Lung (tissue), 12 donors: ENCODE measurements around the gene STAB2. TPM values are rescaled to one million over a fixed set of nuclear protein-coding genes. Genes with fewer than 3 reads are reported as not detected.

Experiments used
- ATAC-seq: fragments of 200-7000 bp; cut with Tn5 transposase; one replicate; pipeline ENCODE4 v1.9.1; 2020; ENCODE audit warnings: moderate number of reproducible peaks; ENCODE audit not compliant: insufficient read depth, low FRiP score
- DNase-seq, 3 donors: peaks; one replicate each; pipeline ENCODE4 v3.0.0-alpha.2; 2013 to 2017
- H3K27ac ChIP-seq, 2 donors: one replicate each; pipeline ENCODE4 v1.5.1; 2013; ENCODE audit warnings: mild to moderate bottlenecking in 2 of 2, moderate library complexity in 2 of 2, control low read depth in 1 of 2, inconsistent platforms in 1 of 2, low read depth in 1 of 2, low read length in 1 of 2
- H3K27me3 ChIP-seq, 3 donors: one replicate each; pipeline ENCODE4 v1.5.1; 2013; ENCODE audit warnings: low read length in 2 of 3; ENCODE audit not compliant: control insufficient read depth in 3 of 3, insufficient read depth in 3 of 3
- H3K36me3 ChIP-seq, 4 donors: one replicate each; pipeline ENCODE4 v1.5.1; 2013; ENCODE audit warnings: low read length in 4 of 4, mild to moderate bottlenecking in 1 of 4, moderate library complexity in 1 of 4; ENCODE audit not compliant: control insufficient read depth in 4 of 4, insufficient read depth in 4 of 4
- H3K4me1 ChIP-seq, 5 donors: one replicate each; pipeline ENCODE4 v1.5.1; 2013; ENCODE audit warnings: low read length in 5 of 5, mild to moderate bottlenecking in 2 of 5, moderate library complexity in 1 of 5; ENCODE audit not compliant: control insufficient read depth in 5 of 5, insufficient read depth in 5 of 5
- H3K4me3 ChIP-seq: one replicate; pipeline ENCODE4 v1.5.1; 2013; ENCODE audit warnings: mild to moderate bottlenecking, control low read depth, moderate library complexity
- H3K9ac ChIP-seq, 2 donors: one replicate each; pipeline ENCODE4 v1.5.1; 2013; ENCODE audit warnings: low read length in 2 of 2, control low read depth in 1 of 2; ENCODE audit not compliant: insufficient read depth in 1 of 2
- H3K9me3 ChIP-seq, 4 donors: one replicate each; pipeline ENCODE4 v1.5.1; 2013; ENCODE audit warnings: low read length in 3 of 4, mild to moderate bottlenecking in 1 of 4, moderate library complexity in 1 of 4; ENCODE audit not compliant: control insufficient read depth in 4 of 4, insufficient read depth in 3 of 4
- WGBS, 2 donors: extraction: QIAGEN DNeasy Blood & Tissue Kit; methylation state at CpG; one replicate each; pipeline ENCODE4 v1.1.7; 2013; 5-methylcytosine and 5-hydroxymethylcytosine counted together
- polyA plus RNA-seq, 2 donors: library from polyadenylated mRNA; stranded (reverse); fragments of 200-250 nt; gene quantifications; one replicate each; pipeline ENCODE4 v1.2.1, GENCODE V29; 2013
- total RNA-seq, 2 donors: library from RNA; depleted of rRNA in 1 of 2; stranded (reverse); fragments of >200 nt in 1 of 2; gene quantifications; one replicate each; pipeline ENCODE4 v1.2.1, GENCODE V29; 2014 to 2021
- TF ChIP-seq, protein P1 (sequence below): IDR thresholded peaks from 2 replicates; pipeline ENCODE4 v1.5.1; 2012; ENCODE audit warnings: mild to moderate bottlenecking; ENCODE audit errors: control extremely low read depth, extremely low read depth
- donor health status: control.
- donor health status: control.
- donor health status: Bipolar disorder and iron deficiency.
- donor health status: healthy.
- donor health status: DM: yes; HTN: yes; CAD: no.

The STAB2 gene
- total and polyA plus RNA-seq, 4 donors: 0.06 to 10.0 (median 0.43) TPM

DNA sequence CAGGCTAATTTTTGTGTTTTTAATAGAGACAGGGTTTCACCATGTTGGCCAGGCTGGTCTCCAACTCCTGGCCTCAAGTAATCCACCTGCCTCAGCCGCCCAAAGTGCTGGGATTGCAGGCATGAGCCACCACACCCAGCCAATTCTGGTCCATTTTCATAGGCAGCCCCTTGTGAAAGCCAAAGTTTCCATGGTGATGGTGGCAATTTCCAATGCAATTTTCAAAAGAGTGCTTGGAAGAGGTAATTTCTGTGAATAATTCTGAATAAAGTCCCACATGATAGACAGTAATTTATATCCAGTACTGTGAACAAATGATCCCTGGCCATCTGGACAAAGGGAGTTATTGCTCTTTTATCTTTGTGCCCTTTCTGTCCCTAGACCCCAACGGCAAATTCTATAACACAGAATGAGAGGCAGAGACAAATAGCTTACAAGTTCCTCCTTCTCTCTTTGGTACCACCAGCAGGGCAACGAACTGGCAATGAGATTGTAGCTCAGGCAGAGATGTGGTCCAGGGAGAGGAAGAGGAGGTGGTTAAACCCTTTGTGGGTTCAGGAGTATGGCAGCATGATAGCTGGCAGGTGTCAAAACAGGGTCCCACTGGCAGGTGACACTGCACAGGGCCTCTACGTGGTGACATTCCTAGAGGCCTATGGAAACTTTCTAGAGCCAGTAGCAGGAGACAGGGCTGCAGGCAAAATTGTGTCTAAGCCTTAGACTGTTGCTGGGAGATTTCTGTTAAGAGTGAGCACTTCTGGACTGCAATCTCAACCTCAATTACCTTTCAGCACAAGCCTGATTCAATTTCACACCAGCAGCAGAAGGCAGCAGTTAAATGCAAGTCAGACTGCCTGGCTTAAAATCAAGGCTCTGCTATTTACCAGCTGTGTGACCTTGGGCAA, 207.5 kb downstream of the STAB2 start:
- 43 to 67% methylated on average over 4 of the region's 4 CpGs for WGBS, 2 donors
- H3K36me3 ChIP-seq: peaks cover 0 to 6% (median 2%) of the 10 kb centered on the region in 4 donors
- no peak overlapping the region for H3K9ac ChIP-seq
- TF ChIP-seq, protein P1, sequence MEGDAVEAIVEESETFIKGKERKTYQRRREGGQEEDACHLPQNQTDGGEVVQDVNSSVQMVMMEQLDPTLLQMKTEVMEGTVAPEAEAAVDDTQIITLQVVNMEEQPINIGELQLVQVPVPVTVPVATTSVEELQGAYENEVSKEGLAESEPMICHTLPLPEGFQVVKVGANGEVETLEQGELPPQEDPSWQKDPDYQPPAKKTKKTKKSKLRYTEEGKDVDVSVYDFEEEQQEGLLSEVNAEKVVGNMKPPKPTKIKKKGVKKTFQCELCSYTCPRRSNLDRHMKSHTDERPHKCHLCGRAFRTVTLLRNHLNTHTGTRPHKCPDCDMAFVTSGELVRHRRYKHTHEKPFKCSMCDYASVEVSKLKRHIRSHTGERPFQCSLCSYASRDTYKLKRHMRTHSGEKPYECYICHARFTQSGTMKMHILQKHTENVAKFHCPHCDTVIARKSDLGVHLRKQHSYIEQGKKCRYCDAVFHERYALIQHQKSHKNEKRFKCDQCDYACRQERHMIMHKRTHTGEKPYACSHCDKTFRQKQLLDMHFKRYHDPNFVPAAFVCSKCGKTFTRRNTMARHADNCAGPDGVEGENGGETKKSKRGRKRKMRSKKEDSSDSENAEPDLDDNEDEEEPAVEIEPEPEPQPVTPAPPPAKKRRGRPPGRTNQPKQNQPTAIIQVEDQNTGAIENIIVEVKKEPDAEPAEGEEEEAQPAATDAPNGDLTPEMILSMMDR: no peak
- H3K27me3 ChIP-seq: no peaks in the 10 kb centered on the region
- no peaks in the 10 kb centered on the region for H3K9me3 ChIP-seq
- no peak for ATAC-seq
- no peak for DNase-seq
- H3K4me1 ChIP-seq: peaks cover 0 to 10% (median 0%) of the 10 kb centered on the region in 5 donors
- no peak overlapping the region for H3K4me3 ChIP-seq
- H3K27ac ChIP-seq: no peak overlapping the region

DNA sequence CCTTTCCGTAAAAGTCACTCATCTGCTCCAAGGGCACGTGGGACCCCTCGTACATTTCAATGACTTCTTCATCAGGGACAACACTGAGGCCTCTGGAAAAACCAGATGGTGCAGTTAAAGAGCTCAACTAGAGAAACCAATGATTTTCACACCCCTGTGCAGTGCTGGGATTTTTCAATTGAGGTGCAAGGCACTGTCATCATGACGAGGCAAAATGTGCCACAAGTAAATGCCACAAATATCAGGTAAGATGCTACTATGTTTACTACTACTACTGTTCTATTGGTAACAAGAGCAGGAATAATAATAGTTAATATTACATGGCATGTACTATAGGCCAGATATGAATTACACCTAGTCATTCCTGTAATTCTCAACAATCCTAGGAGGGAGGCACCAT, 211.5 kb downstream of the STAB2 start:
- Histone ChIP-seq H3K4me1 (peaks cover 0 to 12% (median 9%) of the 10 kb centered on the region in 5 donors), H3K27me3 (no peaks in the 10 kb centered on the region), H3K4me3 (no peak overlapping the region), H3K27ac (no peak overlapping the region), H3K36me3 (peaks cover 0 to 6% (median 2%) of the 10 kb centered on the region in 4 donors), H3K9ac (no peak overlapping the region), H3K9me3 (no peaks in the 10 kb centered on the region)
- ATAC-seq (no peak), DNase-seq (no peak)
- 96 to 98% methylated on average over 4 of the region's 4 CpGs for WGBS, 2 donors
- TF ChIP-seq, protein P1: no peak

DNA sequence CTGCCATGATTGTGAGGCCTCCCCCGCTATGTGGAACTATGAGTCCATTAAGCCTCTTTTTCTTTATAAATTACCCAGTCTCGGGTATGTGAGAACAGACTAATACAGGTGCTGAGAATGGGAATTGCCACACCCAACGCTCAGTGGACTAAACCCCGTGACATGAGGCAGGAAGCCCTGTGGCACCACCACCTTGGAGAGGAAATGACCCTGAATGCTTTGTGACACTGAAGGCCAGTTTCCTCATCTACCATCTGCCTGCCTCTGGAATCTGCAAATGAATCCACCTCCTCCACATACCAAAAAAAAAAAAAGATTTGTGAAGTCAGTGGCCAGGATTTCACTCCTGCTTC, 212.4 kb downstream of the STAB2 start:
- Histone ChIP-seq H3K27me3 (no peaks in the 10 kb centered on the region), H3K4me1 (peaks cover 0 to 12% (median 5%) of the 10 kb centered on the region in 5 donors), H3K27ac (peak overlapping the region in 1 of 2 donors; percentile 16), H3K36me3 (peaks cover 0 to 6% (median 2%) of the 10 kb centered on the region in 4 donors), H3K9me3 (no peaks in the 10 kb centered on the region), H3K9ac (no peak overlapping the region), H3K4me3 (no peak overlapping the region)
- DNase-seq (no peak), ATAC-seq (peak; percentile 20)
- 37 to 56% methylated on average over 4 of the region's 4 CpGs for WGBS, 2 donors
- TF ChIP-seq, protein P1: no peak
